Measurements from ENCODE around the gene DNM1.

The DNM1 gene

GRCh38 chr9:128203024-128203706 is at the start of gene DNM1:
TSS of gene DNM1 (plus strand) at chr9:128203379. CDS start at chr9:128203471, 92 bp downstream.
- peak; percentile 63 for DNase-seq

GRCh38 chr9:128153947-128154695 is 49.1 kb upstream of the DNM1 start:
- no peak for DNase-seq

GRCh38 chr9:128155736-128156500 is 47.3 kb upstream of the DNM1 start:
- no peak for DNase-seq

- peak; percentile 50 for DNase-seq
These were observed 43.7 kb upstream of the DNM1 start for GRCh38 chr9:128159522-128159783.

- DNase-seq = peak; percentile 88
These were observed 43.2 kb upstream of the DNM1 start, which contains the start of gene BBLN for GRCh38 chr9:128159784-128160602. TSS of gene BBLN (plus strand) at chr9:128160265. CDS start at chr9:128160408, 143 bp downstream.

- DNase-seq = peak; percentile 39
These were observed 42.6 kb upstream of the DNM1 start for GRCh38 chr9:128160603-128160987.

- no peak for DNase-seq
These were observed 41.8 kb upstream of the DNM1 start for GRCh38 chr9:128161215-128161902.

- DNase-seq = no peak
These were observed 40.8 kb upstream of the DNM1 start for GRCh38 chr9:128162215-128163026.

- no peak for DNase-seq
These were observed 40.1 kb upstream of the DNM1 start for GRCh38 chr9:128163027-128163515.

- no peak for DNase-seq
These were observed 39.5 kb upstream of the DNM1 start for GRCh38 chr9:128163523-128164306.

- peak; percentile 36 for DNase-seq
These were observed 38.8 kb upstream of the DNM1 start for GRCh38 chr9:128164307-128164885.

GRCh38 chr9:128166169-128166568 is 37.0 kb upstream of the DNM1 start:
- no peak for DNase-seq

GRCh38 chr9:128167209-128167608 is 36.0 kb upstream of the DNM1 start:
- no peak for DNase-seq

- DNase-seq = no peak
These were observed 34.4 kb upstream of the DNM1 start for GRCh38 chr9:128168731-128169308.

- DNase-seq = no peak
These were observed 33.7 kb upstream of the DNM1 start for GRCh38 chr9:128169492-128169891.

- no peak for DNase-seq
These were observed 33.3 kb upstream of the DNM1 start for GRCh38 chr9:128169925-128170324.

- DNase-seq = no peak
These were observed 29.1 kb upstream of the DNM1 start for GRCh38 chr9:128174062-128174461.

- no peak for DNase-seq
These were observed 28.0 kb upstream of the DNM1 start for GRCh38 chr9:128175102-128175563.

- DNase-seq = no peak
These were observed 27.5 kb upstream of the DNM1 start for GRCh38 chr9:128175726-128176125.
